DMS79 (cell line): ENCODE measurements around the gene MAEA.
A peak's percentile ranks its signal among the peaks of the same experiment; 100 is the strongest.

Source experiments
- DNase-seq: peaks from one replicate; lab custom pipeline; 2025; lab: John Stamatoyannopoulos, UW

The MAEA gene

GRCh38 chr4:1249731-1250526 is 39.8 kb upstream of the MAEA start:
- peak; percentile 15 for DNase-seq

GRCh38 chr4:1250527-1250812 is 39.2 kb upstream of the MAEA start:
- no peak for DNase-seq

- no peak for DNase-seq
Measured at GRCh38 chr4:1250921-1251772, 38.5 kb upstream of the MAEA start.

GRCh38 chr4:1251773-1252066 is 38.0 kb upstream of the MAEA start:
- no peak for DNase-seq

GRCh38 chr4:1252928-1253492 is 36.7 kb upstream of the MAEA start:
- no peak for DNase-seq

- DNase-seq, result no peak
Measured at GRCh38 chr4:1253831-1254230, 35.9 kb upstream of the MAEA start.

- no peak for DNase-seq
Measured at GRCh38 chr4:1255151-1255550, 34.5 kb upstream of the MAEA start.

- no peak for DNase-seq
Measured at GRCh38 chr4:1255699-1256098, 34.0 kb upstream of the MAEA start.

DNA sequence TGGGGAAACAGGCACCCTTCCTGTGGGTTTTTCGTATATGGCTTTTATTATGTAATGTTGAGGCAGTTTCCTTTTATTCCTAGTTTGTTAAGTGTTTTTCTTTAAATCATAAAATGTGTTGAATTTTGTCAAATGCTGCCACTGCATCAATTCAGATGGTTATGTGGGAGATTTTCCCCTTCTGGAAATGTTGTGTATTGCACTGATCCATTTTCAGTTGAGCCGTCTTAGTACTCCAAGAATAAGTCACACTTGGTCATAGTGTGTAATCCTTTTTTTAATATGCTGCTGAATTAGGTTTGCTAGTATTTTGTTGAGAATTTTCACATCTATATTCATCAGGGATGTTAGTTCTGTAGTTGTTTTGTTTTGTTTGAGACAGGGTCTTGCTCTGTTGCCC is 31.2 kb upstream of the MAEA start:
- no peak for DNase-seq

DNA sequence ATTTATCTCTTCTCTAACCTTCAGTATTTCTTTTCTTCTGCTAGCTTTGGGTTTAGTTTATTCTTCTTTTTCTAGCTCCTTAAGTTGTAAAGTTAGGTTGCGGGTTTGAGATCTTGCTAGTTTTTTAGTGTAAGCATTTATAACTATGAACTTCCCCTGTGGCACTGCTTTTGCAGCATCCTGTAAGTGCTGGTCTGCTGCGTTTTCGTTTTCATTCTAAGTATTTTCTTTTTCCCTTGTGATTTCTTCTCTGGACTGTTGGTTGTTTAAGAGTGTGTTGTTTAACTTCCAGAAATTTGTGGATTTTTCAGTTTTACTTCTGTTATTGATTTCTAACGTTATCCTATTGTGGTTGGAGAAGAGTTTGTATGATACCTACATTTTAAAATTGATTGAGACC is 29.7 kb upstream of the MAEA start:
- DNase-seq, result no peak

DNA sequence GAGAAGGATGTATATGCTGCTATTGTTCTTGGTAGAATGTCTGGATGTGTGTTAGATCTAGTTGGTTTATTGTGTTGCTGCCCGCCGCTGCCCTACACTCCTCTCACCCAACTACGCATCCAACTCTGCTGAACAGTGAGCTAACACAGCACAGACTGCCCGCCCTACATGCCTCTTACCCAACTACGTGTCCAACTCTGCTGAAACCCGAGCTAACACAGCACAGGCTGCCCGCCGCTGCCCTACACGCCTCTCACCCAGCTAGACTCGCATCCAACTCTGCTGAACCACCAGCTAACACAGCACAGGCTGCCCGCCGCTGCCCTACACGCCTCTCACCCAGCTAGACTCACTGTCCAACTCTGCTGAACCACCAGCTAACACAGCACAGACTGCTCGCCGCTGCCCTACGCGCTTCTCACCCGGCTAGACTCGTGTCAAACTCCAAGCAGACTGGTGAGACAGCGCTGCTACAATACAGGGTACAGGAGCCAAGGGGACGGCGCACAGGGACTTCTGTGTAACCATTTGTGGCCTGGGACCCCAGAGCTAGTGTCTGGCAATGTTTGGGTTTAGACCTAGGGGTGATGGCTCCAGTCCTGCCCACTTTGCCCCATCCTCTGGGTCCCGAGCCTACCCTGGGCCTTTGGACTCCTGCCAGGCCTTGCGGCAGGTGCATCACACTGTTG is 29.1 kb upstream of the MAEA start:
- DNase-seq, result no peak

DNA sequence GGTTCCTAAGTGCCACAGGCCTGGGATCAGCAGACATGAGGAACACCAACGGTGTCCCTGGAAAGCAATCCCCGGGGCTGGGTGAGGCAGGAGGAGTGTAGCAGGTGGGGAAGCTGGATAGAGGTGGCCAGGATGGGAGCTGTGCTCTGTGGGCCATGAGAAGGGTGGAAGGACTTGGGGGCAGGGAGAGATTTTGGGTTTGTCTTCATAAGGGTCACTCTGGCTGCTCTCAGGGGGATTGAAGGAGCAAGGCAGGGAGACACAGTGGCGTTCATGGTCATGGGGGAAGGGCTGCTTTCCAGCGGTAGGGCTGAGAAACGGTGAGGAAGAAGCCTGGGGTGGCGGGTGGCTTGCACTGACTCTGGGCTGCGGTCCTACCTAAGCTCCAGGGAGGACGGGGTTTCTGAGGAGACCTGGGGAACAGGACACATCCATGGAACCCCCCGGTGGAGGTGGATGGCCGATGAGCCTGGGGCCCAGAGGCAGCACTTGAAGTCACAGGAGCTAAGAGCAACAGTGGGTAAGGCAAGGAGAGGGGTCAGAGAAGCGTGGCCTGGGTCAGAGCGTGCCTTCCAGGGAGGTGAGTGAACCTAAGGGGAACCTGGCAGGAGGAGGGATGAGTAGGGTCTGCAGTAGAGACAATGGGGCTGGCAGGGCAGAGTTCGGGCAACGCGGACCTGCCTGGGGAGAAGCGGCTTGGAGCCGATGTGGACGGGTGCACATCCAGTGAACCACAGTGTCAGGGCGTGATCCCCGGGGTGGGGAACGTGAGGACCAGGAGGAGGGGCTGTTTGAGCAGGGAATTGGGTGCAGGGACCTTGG is 28.4 kb upstream of the MAEA start:
- no peak for DNase-seq

DNA sequence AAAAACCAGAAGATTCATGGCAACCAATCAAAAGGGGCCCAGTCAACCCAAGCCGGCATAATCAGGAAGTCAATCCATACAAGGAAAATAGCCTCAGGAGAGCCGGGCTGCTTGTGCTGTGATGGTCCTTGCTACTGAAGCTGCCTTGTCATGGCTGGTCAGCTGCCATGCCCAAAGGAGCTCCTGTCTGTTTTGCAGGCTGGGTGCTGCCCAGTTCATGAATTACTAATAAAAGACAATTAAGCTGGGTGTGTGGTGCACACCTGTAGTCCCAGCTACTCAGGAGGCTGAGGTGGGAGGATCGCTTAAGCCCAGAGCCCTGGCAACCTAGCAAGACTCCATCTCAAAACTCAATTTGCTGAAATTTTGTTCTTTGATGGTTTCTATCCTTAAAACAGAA is 24.7 kb upstream of the MAEA start:
- DNase-seq, result no peak

- no peak for DNase-seq
Measured at GRCh38 chr4:1265351-1265750, 24.3 kb upstream of the MAEA start.

DNA sequence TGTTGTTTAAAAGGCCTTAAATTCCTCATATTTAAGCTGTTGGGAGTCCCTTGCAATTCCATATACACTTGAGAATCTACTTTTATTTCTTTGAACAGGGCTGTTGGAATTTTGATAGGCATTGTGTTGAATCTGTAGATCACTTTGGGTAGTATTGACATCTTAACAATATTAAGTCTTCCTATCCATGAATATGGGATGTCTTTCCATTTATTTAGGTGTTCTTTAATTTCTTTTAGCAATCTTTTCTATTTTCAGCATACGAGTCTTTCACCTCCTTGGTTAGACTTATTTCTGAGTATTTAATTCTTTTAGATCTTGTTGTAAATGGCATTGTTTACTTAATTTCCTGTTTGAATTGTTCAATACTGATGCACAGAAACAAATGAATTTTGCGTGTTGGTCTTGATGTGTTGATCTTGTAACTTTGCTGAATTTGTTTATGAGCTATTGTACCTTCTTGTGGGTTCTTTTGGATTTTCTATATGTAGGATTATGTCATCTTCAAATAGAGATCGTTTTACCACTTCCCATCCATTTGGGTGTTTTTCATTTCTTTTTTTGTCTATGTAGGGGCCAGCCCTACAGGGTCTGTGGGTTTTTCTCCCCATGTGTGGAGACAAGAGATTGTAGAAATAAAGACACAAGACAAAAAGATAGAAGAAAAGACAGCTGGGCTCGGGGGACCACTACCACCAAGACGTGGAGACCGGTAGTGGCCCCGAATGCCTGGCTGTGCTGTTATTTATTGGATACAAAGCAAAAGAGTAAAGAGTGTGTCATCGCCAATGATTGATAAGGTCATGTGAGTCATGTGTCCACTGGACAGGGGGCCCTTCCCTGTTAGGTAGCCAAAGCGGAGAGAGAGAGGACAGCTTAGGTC is 22.6 kb upstream of the MAEA start:
- no peak for DNase-seq

GRCh38 chr4:1269209-1269608 is 20.5 kb upstream of the MAEA start:
- DNase-seq, result no peak

GRCh38 chr4:1271686-1272085 is 18.0 kb upstream of the MAEA start:
- DNase-seq, result no peak

DNA sequence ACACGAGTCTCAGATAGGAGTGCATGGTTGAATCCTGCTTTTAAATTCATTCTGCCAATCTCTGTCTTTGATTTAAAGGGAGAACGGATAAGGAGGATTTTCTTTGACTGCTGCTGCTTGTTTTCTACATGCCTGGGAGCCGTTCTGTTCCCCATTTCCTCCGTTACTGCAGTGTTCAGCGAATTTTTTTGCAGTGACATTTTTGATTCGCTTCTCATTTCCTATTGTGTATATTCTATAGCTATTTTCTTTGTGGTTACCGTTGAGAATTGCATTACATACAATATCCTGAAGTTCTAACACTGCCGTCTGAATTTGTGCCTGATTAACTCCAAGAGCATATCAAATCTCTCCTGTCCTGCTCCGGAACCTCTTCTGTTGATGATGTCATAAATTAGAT is 14.8 kb upstream of the MAEA start:
- DNase-seq, result no peak

DNA sequence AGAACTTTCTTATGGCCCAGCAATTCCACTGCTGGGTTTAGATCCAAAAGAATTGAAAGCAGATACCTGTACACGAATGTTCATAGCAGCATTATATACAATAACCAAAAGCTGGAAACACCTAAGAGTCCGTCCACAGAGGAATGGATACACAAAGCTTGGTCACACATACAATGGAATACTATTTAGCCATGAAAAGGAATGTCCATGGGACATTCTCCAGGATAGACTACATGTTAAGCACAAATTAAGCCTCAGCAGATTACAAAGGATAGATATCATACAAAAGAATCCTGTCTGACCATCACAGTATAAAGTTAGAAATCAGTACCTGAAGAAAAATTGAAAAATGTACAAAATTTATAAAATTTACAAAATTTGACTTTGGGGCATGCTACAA is 12.7 kb upstream of the MAEA start:
- no peak for DNase-seq

DNA sequence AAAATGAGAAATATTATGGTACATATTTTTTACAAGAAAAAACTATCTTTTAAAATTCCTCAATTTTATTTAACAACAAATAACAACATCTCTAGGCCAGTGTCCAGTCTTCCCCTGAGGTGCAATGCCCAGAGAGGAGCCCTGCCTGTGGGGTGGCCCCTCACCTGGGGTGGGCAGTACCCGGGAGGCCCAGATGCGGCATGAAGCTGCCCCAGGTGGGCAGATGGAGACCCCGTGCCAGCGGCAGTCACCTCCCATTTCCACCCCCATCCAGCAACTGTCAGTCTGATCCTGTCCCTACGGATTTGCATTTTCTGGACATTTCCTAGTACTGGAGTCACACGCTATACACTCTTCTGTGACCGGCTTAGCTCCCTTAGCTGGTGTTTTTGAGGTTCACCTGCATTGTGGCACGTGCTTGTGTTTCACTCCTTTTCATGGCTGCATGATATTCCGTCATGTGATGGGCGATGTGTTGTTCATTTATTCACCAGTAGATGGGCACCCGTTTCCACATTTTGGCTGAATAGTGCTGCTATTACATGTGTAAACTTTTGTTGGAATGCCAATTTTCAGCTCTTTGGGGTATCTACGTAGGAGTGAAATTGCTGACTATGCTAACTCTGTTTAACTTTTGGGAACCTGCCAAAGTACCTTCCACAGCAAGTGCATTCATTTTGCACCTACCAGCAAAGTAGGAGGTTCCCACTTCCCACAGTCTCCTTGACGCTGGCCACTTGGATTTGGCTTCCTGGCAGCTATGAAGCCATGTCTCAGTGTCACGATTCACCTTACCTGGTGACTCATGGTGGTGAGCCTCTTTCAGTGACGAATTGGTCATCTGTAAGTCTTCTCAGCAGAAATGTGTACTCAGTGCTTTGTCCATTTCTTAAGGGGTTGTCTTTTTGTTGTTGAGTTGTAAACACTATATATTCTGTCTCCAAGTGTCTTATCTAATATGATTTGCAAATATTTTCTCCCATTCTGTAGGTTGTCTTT is 11.7 kb upstream of the MAEA start:
- no peak for DNase-seq
